Measurements from ENCODE around the gene TPK1.
"Not testable (repeated sequence)": the region's sequence is repeated elsewhere in the genome, so short reads cannot be mapped to it uniquely, and the experiment has no call there.

The TPK1 gene

DNA sequence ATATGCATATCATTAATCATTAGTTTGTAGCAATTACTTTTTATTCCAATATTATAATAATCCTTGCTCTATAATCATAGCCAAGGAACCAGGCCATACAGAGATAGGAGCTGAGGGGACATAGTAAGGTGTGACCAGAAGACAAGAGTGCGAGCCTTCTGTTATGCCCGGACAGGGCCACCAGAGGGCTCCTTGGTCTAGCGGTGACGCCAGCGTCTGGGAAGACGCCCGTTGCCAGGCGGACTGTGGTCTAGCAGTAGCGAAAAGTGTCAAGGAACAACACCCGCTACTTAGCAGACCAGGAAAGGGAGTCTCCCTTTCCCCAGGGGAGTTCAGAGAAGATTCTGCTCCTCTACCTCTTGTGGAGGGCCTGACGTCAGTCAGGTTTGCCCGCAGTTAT is 109.0 kb downstream of the TPK1 start:
- not testable (repeated sequence) for DNase-seq

DNA sequence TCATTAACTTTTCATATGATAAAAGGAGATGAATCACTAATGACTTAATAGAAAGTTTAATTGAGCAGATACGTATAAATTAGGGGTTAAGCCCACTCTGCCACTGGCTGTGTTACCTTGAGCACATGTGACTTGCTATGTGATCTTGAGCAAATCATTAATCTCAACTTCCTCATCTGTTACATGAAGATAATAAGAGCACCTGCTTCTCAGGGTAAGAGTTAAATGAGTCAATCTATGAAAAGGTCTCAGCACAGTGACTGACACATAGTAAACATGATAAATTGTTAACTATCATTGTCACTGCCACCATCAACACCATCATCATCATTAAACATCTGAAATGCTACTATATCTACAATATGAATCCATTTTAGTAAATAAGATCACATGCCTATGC is 110.8 kb downstream of the TPK1 start:
- no peak for DNase-seq

DNA sequence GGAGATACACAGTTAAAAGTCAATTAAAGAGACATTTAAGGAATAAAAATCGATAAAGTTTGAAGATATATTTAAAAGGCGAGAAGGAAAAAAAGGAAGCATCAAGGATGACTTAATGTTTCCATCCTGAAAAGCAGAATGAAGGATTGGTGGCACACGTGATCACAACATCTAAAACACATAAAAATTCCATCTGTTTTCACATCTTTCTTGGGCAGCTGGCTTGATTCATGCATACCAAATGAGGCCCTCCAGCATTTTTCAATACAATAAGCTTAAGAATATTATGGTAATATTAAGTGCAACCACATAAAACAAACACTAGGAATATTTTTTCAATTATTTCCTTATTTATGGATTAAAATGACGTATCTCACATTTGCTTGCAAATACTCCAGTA is 112.6 kb downstream of the TPK1 start:
- no peak for DNase-seq

DNA sequence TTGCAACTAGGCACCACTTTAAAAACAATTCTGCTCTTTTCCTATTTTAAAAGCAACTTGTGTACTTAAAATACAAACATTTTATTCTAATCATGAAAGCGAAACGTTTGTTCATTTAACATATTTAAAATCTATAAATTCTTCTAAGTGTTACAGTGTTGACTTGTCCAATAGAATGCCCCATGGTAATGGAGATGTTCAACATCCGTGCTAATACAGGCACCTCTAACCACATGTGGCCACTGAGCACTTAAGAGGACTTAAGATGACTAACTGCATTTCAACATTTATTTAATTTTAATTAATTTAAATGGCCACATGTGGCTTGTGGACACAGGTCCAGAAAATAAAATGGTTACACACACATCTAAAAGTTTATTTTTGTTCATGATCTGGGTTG is 115.1 kb downstream of the TPK1 start:
- no peak for DNase-seq

DNA sequence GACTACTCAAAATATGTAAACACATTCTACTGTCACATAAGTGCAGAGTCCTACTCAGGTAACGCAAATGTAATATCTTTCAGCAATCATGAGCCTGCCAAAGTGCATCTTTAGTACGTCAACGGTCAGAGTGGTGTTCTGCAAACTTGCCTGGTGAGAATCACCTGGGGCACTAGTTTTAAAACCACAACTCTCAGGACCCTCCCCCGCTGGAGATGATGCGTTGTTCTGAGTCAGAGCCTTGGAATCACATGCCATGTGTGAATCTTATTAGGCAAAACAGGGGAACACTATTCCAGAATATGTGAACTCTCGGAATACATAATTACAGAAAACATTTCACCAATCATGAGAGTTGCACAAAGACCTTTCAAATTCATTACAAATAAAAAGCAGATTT is 115.7 kb downstream of the TPK1 start:
- DNase-seq: no peak

DNA sequence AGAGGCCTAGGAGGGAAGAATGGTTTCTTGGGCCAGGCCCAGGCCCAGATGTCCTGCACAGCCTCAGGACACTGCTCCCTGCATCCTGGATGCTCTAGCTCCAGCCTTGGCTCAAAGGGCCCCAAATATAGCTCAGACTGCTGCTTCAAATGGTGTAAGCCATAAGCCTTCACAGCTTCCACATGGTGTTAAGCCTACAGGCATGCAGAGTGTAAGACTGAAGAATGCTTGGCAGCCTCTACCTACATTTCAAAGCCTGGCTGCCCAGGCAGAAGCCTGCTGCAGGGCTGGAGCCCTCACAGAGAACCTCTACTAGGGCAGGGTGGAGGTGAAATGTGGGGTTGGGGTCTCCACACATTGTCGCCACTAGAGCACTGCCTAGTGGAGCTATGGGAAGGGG is 118.1 kb downstream of the TPK1 start:
- DNase-seq: no peak

DNA sequence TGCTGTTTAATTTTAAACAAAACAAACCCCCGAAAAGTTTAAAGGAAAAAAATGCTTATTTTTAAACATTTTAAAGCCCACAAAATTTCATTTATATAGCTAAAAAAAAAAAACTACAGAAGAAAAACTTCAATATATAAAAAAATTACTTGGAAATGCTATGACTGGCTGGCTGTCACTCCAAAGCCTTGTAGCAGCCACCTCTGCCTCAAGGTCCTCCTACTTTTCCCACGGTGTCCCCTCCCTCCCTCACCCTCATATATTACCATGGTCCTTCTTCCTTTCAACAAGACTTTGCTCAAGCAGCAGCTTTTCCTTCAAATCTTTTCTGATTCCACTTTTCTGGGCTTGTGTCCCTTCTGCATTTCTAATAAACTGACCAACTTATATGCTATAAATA is 122.0 kb downstream of the TPK1 start:
- DNase-seq: no peak

DNA sequence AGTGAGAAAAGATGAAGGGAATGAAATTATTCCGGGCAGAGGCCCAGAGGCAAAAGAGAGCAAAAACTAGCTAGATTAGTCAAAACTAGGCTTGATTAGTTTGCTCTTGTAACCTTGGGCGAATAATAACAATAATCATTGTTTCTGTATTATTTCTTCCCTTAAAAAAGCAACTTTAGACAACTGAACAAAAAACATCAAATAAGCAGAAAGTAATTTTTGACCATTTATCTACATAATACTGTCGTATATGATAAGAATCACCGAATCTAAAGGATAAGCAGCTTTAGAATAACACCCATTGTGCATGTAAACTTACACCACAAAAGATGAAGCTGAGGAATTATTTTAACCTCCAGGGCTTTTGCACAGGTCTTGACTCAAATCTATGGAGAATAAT is 125.1 kb downstream of the TPK1 start:
- DNase-seq: no peak

DNA sequence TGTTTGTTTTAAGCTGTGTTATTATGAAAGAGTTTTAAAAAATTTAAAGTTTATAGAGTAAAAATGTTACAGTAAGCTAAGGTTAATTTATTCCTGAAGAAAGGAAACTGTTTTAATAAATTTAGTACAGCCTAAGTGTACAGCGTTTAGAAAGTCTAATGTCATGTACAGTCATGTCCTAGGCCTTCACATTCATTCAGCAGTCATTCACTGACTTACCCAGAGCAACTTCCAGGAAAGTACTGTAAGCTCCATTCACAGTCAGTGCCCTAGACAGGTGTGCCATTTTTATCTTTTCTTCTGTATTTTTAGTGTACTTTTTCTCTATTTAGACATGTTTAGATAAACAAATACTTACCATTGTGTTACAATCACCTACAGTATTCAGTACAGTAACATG is 126.8 kb downstream of the TPK1 start:
- no peak for DNase-seq

DNA sequence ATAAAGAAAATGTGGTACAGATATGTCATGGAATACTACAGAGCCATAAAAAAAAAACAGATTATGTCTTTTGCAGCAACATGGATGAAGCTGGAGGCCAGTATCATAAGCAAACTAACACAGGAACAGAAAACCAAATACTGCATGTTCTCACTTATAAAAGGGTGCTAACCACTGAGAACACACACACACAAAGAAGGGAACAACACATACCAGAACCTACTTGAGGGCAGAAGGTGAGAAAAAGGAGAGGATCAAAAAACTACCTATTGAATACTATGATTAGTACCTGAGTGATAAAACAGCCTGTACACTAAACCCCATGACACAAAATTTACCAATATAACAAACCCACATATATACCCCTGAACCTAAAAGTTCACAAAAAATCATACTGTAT is 144.6 kb downstream of the TPK1 start:
- no peak for DNase-seq

DNA sequence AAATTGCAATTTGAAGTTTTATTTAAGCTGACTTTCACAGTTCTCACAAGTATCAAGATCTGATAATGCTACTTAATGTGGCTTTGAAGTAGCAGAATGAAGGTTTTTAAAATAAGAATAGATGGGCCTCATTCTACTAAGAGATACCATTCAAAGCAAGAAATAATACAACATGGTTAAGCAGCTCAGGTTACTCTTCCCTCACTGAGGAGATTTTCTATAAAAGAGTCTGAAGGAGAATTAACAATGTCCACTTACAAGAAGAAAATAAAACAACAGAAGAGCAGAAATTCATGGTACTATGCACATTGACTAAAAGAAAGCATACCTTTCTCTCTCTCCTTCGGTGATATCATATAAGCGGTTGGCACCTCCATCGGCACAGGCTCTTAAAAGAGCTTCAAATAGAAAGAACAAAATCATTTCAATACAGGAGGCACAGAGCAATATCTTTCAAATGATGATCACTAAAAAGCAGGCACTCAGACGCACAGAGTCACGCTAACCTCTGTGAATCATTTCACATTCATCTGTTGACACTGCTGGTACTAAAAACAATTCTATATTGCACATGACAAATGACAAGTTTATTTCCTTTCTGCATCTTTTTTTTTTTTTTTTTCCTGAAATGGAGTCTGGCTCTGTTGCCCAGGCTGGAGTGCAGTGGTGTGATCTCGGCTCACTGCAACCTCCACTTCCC is 153.1 kb downstream of the TPK1 start:
- DNase-seq: no peak

DNA sequence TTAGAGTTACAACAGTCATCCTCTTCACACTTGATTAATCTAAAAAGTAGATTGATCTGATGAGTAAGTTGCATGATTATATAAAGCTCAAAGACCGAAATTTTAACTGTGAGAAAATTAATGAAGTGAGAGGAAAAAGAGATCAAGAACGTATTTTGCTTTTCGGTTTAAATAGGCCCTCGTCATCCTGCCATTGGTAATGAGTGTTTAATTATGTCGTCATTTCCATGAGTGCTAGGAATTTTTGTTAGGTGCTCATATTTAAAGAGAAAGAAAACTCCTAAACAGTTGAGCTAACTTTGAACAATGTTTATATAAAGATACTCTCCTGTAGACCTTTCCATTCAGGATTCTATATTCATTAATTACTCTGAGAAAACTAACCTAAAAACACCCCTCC is 159.4 kb downstream of the TPK1 start:
- no peak for DNase-seq

DNA sequence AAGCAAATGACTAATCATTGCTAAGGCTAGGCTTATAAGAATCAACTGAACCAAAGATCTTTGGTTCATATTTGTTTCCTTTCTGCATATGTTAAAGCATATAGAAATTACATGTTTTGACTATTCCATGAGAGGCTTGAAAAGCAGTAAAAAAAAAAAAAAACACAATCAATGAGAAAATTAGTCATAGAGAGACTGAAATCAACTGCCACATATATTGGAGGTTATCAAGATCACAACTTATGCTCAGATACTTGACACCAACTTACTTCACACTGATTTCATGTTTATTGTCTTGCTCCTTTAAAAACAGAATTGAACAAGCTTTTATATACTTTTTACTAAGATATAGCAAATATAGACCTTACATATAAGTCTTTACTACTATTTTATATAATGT is 161.3 kb downstream of the TPK1 start:
- DNase-seq: no peak

DNA sequence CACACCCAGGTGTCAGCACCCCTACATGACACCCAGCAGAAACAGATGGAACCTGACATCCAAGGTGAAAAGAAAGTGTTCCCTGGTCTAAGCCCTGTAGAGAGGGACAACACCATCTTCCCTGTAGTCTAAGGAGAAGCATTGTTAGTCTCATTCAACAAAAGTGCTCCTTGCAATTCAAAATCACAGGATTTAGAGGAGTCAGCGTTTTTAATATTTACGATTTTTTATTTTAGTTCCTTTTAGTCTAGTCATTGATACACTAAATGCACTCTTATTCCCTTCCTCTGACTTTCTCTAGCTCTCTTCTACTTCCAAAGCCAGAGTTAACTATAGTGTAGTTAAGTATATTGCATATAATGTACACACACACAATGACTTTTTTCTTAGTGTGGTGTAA is 163.0 kb downstream of the TPK1 start:
- DNase-seq: no peak

DNA sequence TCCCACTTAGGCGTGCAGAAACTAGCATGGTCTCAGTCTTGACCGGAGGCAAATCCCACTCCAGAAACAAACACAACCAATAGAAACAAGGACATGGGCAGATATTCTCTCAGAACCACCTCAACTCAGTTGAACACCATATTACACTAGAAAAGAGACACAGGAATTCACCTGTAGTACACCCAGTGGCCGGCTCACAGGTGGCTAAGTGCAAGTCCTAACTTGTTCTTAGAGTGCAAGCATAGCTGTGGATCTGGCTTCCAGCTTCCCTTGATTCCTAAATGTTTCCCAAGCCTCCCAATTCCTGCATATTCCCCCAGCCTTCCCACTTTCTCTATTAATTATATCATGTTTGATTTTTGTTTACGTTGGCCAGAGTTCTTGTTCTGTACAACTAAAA is 164.4 kb downstream of the TPK1 start:
- no peak for DNase-seq

DNA sequence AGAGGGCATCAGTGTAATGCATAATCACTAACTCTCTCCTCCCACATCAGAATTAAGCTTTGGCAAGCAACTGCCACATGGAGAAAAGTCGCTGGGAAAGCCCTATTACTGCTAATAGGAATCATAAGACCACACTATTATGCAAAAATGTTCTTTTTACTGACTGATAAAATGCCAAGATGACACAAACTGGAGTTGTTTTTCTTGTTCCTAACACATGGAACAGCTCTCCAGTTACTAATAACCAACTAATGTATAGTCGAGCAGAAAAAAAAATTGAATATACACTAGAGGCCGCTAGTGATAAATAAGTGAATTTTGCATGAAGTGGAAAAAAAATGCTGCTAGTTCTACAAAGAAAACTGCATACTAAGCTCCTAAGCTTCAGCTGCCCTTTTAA is 165.6 kb downstream of the TPK1 start:
- DNase-seq: peak in 1 of 56 donors; percentile 6

DNA sequence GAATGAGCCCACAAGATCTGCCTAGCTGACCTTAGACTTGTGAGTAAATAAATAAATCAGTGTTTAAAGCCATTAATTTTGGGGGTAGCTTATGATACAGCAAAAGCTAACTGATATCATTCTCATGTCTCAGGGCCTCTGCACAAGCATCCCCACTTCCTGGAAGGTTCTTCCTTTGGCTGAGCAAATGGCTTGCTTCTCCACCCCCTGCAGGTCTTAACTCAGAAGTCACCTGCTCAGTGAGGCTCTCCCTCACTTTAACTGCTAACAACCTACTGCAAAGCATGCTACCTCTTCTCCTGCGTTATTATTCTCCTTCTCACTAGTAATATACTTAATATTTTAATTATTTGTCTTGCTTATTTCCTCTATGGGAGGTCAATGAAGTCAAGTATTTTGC is 167.3 kb downstream of the TPK1 start:
- no peak for DNase-seq

DNA sequence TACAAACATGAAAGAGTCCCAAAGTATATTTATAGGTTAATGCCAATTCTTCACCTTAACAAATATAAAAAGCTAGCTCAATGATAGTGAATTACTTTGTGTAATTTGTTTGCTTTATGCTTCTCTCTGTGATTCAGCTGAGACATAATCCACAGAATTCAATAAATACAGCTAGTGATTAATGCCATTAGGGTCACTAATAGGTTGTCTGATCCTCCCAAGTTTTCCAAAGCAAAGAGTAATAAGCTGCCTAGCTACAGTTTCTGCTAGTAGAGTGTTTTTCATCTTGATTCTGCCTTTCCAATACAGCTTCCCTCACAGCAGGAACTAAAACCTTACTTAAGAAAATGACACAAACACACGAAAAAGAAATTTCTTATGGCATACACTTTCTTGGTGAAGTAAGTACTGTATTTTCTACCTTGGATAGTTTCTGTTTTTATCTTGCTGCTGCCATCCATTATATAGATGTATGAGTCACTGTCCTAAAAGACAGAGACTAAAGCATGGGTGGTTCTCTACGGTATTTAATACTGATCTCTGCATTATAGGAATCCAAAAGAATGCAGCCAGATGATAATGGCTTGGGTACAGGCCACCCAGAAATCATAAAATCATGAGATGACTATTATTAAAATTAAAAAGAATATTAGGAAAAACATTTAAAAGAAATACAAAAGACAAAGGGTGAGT is 170.0 kb downstream of the TPK1 start:
- no peak for DNase-seq

DNA sequence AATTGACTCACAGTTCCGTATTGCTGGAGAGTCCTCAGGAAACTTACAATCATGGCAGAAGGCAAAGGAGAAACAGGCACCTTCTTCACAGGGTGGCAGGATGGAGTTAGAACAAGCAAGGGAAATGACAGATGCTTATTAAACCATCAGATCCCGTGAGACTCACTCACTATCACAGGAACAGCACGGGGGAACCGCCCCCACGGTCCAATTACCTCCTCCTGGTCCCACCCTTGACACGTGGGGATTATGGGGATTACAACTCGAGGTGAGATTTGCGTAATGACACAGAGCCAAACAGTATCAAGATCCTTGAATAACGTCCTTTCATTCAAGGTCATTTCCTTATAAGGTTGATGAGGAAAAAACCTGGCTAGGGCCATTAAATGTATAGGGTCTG is 176.6 kb downstream of the TPK1 start:
- DNase-seq: no peak

DNA sequence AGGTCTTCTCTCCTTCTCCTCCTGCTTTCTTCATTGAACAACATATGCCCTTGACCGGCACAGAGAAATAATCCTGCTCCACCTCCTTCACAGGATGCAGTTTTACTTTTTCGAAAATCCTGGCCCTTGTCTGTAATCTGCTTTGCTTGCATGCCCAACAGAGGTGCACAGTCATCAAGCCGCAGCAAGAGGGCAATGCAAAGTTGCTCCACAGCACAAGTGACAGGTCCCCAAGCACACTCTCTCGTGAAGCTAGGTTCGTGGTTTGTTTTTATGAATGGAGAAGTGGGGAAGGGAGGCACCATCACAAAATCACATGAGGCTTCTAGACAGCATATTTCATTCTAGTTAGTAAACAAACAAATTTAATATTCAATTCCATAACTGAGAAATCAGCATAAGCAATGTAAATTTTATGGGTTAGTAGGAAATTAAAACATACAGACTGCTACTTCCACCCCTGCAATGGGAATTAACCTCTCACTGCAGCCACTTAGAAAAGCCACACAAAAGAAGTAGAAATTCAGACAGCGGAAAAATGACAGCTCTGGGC is 178.8 kb downstream of the TPK1 start:
- DNase-seq: no peak

DNA sequence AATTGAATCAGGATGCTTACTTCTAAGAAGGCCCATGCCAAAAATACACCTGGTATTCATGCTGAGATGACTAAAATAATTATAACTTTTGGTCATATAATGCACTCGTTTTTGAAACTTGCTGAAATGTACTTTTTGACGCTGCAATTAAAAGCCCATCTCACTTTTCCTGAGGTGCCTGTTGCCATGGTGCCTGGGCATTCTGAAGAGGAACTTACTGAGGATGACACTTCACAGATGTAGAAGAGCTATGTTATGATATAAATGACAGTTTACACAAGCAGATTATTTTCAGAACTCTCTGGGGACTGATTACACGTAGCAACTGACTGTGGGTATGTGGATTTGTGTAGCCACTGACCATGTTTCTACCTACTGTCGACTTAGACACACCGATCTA is 182.4 kb downstream of the TPK1 start:
- peak in 1 of 56 donors; percentile 13 for DNase-seq

DNA sequence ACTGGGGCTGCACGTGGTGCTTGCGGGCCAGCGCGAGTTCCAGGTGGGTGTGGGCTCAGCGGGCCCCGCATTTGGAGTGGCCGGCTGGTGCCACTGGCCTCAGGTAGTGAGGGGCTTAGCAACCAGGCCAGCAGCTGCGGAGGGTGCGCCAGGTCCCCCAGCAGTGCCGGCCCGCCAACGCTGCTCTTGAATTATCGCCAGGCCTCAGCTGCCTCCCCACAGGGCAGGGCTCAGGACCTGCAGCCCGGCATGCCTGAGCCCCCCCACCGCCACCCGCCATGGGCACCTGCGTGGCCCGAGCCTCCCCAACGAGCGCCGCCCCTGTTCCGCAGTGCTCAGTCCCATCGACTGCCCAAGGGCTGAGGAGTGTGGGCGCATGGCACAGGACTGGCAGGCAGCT is 185.4 kb downstream of the TPK1 start:
- DNase-seq: no peak

DNA sequence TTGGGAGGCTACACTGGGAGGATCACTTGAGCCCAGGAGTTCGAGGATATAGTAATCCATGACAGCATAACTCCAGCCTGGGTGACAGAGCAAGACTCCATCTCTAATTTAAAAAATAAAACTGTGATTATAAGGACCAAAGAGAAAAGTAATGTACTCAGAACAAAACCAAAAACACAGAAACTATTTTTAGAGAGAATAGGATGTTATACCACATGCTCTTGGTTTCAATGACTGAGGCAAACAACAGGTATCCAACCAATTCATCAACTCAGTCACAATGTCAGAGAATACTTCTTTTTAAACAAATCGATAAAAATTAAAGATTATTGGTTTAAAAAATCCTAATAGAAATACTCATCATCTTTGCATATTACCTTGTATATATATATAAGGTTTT is 186.7 kb downstream of the TPK1 start:
- DNase-seq: no peak

Measured in amygdala (tissue), 56 donors.